SJSA1 (cell line): ENCODE measurements around the gene CD200. TPM values are rescaled to one million over a fixed set of nuclear protein-coding genes. Genes with fewer than 3 reads are reported as not detected.

Source experiments
- DNase-seq, 2 experiments: peaks; one replicate each; pipeline ENCODE4 v3.0.0-alpha.2; 2015 to 2020; ENCODE audit warnings: low spot score in 2 of 2, low read depth in 1 of 2
- H3K27ac ChIP-seq: fragments of 250-450 bp; sonication (Bioruptor Pico); 2 replicates; pipeline ENCODE4 v1.5.1; 2020; ENCODE audit warnings: mild to moderate bottlenecking, moderate library complexity
- H3K27me3 ChIP-seq: fragments of 250-450 bp; sonication (Bioruptor Pico); replicated peaks from 2 replicates; pipeline ENCODE4 v1.5.1; 2020; ENCODE audit warnings: mild to moderate bottlenecking, moderate library complexity
- H3K36me3 ChIP-seq: fragments of 250-450 bp; sonication (Bioruptor Pico); 2 replicates; pipeline ENCODE4 v1.5.1; 2020; ENCODE audit warnings: mild to moderate bottlenecking
- H3K4me1 ChIP-seq: fragments of 250-450 bp; sonication (Bioruptor Pico); replicated peaks from 2 replicates; pipeline ENCODE4 v1.6.1; 2021; ENCODE audit warnings: mild to moderate bottlenecking
- H3K4me3 ChIP-seq: fragments of 250-450 bp; sonication (Bioruptor Pico); 2 replicates; pipeline ENCODE4 v1.5.1; 2020; ENCODE audit warnings: mild to moderate bottlenecking
- H3K9me3 ChIP-seq: fragments of 250-450 bp; sonication (Bioruptor Pico); replicated peaks from 2 replicates; pipeline ENCODE4 v1.5.1; 2020; ENCODE audit warnings: mild to moderate bottlenecking
- total RNA-seq: library from RNA; depleted of rRNA; stranded (reverse); fragments of >200 nt; shearing (Covaris generic); gene quantifications from 2 replicates; pipeline ENCODE4 v1.2.3, GENCODE V29; 2014

Gene CD200
- total RNA-seq, 1 experiment from 2014 or later, result not detected

DNA sequence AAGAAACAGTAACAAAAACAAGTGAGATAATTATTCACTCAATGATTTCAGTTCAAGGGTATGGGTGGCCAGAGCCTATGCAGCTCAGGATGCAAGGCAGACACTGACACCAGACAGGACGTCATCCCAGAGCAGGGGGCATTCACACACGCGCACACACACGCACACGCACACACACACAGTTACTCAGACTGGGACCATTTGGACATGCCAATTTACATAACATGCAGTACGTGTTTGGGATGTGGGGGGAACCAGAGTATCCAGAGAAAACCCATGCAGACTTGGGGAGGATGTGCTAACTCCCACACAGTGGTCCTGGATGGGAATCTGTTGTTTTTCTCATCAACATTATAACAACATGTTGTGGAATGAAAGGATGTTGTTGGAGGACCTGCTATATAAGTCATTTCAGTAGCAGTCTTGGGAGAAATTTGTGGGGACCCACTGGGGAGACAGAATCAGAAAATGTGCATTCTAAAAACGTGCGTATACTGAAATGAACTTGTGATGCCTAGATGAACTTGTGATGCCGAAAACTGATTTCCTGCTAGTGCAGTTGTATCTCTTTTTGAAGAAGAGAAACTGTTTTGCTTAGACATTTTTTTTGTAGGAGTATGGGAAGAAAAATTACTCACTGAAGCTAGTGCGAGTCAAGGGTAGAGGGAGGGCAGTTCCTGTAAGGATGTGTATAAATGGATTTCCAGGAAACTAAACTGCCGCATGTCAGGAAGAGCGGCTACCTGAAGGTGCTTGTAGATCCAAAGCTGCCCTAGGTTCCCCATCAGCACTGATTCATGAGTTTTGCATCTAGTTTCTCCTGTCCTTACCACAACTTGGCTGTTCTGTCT is 25.2 kb downstream of the CD200 start:
- no peak for DNase-seq
- no peaks in the 10 kb centered on the region for H3K36me3 ChIP-seq
- H3K27me3 ChIP-seq, result no peaks in the 10 kb centered on the region
- no peak overlapping the region for H3K27ac ChIP-seq
- no peaks in the 10 kb centered on the region for H3K9me3 ChIP-seq
- no peaks in the 10 kb centered on the region for H3K4me1 ChIP-seq
- no peak overlapping the region for H3K4me3 ChIP-seq

DNA sequence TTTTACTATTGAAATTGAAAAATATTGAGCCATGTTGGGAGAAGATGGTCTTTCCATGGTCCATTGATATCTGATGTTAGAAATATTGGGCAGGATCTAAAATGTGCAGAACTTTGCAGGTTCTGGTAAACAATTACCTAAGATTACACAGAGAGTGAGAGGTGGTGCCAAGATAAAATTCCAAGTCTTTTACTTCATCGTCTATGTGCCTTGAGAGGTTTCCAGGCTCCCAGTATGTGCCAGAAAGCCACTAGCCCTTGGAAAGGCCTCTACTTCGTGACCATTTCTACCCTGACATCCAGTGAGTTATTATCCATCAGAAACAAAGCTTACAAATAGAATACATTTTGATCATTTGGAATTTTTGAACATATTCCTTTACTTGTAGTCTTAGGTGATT is 27.6 kb downstream of the CD200 start:
- H3K4me3 ChIP-seq, result no peak overlapping the region
- H3K9me3 ChIP-seq, result no peaks in the 10 kb centered on the region
- DNase-seq, result no peak
- H3K36me3 ChIP-seq, result no peaks in the 10 kb centered on the region
- no peak overlapping the region for H3K27ac ChIP-seq
- H3K27me3 ChIP-seq, result no peaks in the 10 kb centered on the region
- no peaks in the 10 kb centered on the region for H3K4me1 ChIP-seq

DNA sequence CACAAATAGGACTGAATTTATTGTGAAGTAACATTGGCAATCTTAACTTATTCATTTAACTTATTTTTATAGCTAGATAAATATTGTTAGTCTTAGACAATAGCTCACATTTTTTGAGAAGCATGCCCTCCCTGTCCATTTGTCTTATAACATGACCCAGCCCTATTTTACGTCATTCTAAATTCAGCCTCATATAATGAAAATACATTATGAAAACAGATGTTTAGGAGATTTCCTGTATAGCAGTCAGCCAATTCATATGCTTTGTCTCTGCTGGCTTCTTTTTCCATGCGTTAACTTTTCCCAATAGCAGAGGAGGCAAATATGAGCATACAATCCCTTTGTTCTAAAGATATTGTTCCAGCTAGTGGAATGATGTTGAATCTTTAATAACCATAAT is 29.3 kb downstream of the CD200 start:
- Histone ChIP-seq H3K27ac (no peak overlapping the region), H3K36me3 (no peaks in the 10 kb centered on the region), H3K9me3 (no peaks in the 10 kb centered on the region), H3K4me3 (no peak overlapping the region), H3K4me1 (no peaks in the 10 kb centered on the region), H3K27me3 (no peaks in the 10 kb centered on the region)
- no peak for DNase-seq

DNA sequence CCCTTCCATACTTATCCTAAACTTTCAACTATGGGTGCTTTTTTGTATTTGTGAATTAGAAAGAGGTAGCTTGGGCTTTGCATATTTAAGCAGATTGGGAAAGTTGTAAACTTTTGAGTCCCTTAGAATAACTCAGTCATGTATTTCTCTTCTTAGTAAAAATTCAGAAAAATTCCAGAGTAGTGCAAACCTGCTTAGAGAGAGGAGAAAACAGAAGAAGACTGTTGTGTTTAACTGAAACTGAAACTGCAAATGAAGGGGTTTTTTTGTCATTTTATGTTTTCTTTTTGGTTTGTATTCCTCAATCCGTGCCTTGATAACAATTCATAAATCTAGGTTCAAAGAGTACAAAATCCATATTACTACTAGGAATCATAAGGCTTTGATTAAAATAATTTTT is 31.3 kb downstream of the CD200 start:
- no peaks in the 10 kb centered on the region for H3K27me3 ChIP-seq
- no peaks in the 10 kb centered on the region for H3K9me3 ChIP-seq
- H3K4me1 ChIP-seq, result no peaks in the 10 kb centered on the region
- no peak for DNase-seq
- H3K27ac ChIP-seq, result no peak overlapping the region
- H3K36me3 ChIP-seq, result no peaks in the 10 kb centered on the region
- H3K4me3 ChIP-seq, result no peak overlapping the region

DNA sequence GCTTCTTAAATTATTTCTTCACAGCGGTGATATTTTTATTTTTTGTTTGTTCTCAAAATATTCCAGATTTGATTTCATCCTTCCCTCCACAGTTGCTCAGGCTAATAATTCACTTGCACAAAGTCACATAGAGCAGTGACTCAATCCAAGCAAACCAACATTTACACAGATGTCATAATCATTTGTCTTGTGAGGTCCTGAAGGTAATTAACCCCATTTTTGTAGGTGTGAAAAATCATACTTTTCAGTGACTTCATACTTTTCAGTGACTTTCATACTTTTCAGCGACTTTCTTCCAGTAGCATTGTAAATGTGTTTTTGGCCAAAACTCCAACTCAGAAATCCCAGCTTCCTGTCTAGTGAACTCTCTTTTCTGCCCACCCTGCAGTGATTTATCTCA is 32.1 kb downstream of the CD200 start:
- DNase-seq, result no peak
- Histone ChIP-seq H3K4me1 (no peaks in the 10 kb centered on the region), H3K27ac (no peak overlapping the region), H3K9me3 (no peaks in the 10 kb centered on the region), H3K27me3 (no peaks in the 10 kb centered on the region), H3K4me3 (no peak overlapping the region), H3K36me3 (no peaks in the 10 kb centered on the region)

DNA sequence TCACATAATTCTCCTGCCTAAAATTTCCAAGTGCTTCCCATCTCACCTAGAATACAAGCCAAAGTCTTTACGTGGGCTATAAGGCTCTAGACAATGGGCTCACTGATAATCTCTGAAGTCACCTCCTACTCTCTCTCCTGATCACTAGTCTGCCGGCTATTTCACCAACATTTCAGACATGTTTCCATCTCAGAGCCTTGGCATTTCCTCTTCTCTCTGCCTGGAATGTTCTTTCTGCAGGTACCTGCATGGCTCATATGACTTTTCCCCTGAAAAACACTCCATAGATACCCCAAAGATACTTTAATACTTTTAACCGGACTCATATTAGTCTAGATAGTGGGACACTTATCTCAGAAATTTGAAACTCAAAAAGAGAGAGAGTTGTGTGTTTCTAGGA is 32.7 kb downstream of the CD200 start:
- Histone ChIP-seq H3K36me3 (no peaks in the 10 kb centered on the region), H3K9me3 (no peaks in the 10 kb centered on the region), H3K27me3 (no peaks in the 10 kb centered on the region), H3K4me3 (no peak overlapping the region), H3K27ac (no peak overlapping the region), H3K4me1 (no peaks in the 10 kb centered on the region)
- DNase-seq, result no peak

DNA sequence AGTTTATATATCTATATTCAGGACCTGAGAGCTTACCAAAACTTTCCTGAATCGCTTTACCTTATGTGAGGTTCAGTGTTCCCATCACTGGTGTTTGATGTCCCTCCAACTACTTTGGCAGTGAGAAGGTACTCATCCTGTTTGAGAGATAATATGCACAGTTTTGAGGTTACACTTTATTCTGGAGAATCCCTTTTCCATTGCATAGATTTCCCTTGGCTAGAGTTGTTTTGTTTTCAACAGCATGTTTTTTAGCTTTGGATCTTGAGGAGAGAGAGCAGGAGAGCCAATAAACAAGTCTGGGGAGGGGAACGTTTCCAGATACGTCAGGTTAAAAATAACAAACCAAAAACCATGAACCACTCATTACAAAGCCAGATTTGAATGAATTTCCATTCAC is 33.6 kb downstream of the CD200 start:
- Histone ChIP-seq H3K9me3 (no peaks in the 10 kb centered on the region), H3K27ac (no peak overlapping the region), H3K4me3 (no peak overlapping the region), H3K27me3 (no peaks in the 10 kb centered on the region), H3K4me1 (no peaks in the 10 kb centered on the region), H3K36me3 (no peaks in the 10 kb centered on the region)
- no peak for DNase-seq

DNA sequence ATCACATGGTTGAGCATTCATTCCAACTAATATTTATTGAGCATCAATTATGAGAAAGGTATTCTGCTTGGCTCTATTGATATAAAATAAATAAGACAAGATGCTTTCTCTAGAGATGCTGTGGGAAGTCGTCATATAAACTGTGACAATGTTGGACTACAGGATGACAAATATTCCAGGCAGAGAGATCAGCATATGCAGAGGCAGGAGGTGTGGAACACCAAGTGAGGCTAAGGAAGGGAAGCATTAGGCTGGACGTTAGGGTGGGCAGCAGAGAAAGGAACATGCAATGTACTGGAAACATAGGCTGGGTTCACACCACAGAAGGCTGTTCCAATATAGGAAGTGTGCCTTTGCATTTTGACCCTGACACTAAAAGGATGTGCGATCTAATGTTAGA is 38.6 kb downstream of the CD200 start:
- H3K4me1 ChIP-seq, result no peaks in the 10 kb centered on the region
- H3K27me3 ChIP-seq, result no peaks in the 10 kb centered on the region
- H3K4me3 ChIP-seq, result no peak overlapping the region
- DNase-seq, result no peak
- H3K9me3 ChIP-seq, result no peaks in the 10 kb centered on the region
- H3K36me3 ChIP-seq, result no peaks in the 10 kb centered on the region
- H3K27ac ChIP-seq, result no peak overlapping the region

DNA sequence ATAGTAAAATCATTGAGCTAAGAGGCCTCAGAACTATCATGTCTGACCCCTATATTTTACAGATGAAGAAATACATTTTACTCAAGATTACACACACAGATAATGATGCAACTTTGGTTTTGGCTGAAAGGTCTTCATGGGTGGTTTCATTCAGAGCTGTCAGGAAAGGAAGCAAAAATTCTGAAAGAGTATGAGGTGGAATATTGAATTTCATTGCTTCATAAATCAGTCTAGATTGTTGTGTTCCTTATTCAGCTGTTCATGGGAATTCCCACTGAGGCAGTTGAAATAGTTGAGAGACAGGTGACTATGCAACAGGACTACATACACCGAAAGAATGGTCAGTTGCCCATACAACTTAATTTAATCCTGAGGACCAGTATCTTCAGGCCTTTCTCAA is 39.4 kb downstream of the CD200 start:
- no peak for DNase-seq
- Histone ChIP-seq H3K27me3 (no peaks in the 10 kb centered on the region), H3K9me3 (no peaks in the 10 kb centered on the region), H3K36me3 (no peaks in the 10 kb centered on the region), H3K27ac (no peak overlapping the region), H3K4me1 (no peaks in the 10 kb centered on the region), H3K4me3 (no peak overlapping the region)

DNA sequence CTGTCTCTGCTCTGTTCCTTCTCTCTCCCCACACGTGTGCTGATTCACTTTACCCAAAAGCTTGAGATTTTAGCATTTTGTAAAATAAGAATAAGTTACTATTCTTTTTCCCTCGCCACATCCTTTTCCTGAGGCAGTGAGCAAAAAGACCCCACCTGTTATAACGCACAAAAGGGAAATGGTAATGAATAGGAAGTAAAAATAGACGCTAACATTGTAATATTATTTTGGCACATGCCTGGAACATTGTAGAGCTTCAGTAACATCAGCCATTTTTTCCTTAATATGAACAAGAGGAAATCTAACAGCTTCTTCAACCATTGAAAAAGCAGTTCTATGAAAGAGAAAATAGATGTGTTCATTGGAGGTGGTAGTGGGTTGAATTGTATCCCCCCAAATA is 40.5 kb downstream of the CD200 start:
- Histone ChIP-seq H3K4me3 (no peak overlapping the region), H3K27ac (no peak overlapping the region), H3K27me3 (no peaks in the 10 kb centered on the region), H3K36me3 (no peaks in the 10 kb centered on the region), H3K4me1 (no peaks in the 10 kb centered on the region), H3K9me3 (no peaks in the 10 kb centered on the region)
- no peak for DNase-seq

DNA sequence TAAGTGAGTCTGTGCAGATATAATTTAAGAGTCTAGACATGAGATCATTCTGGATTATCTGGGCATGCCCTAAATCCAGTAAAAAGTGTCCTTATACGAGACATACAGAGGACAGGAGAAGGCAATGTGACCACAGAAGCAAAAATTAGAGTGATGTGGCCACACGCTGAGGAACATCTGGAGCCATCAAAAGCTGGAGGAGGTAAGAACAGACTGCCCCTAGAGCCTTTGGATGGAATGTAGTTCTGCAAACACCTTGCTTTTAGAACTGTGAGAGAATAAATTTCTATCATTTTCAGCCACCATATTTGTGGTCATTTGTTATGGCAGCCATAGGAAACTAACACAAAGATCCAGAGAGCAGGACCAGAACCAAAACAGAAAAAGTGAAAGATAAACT is 41.0 kb downstream of the CD200 start:
- no peak for DNase-seq
- H3K4me1 ChIP-seq, result no peaks in the 10 kb centered on the region
- H3K27me3 ChIP-seq, result no peaks in the 10 kb centered on the region
- no peaks in the 10 kb centered on the region for H3K36me3 ChIP-seq
- H3K27ac ChIP-seq, result no peak overlapping the region
- H3K4me3 ChIP-seq, result no peak overlapping the region
- H3K9me3 ChIP-seq, result no peaks in the 10 kb centered on the region

DNA sequence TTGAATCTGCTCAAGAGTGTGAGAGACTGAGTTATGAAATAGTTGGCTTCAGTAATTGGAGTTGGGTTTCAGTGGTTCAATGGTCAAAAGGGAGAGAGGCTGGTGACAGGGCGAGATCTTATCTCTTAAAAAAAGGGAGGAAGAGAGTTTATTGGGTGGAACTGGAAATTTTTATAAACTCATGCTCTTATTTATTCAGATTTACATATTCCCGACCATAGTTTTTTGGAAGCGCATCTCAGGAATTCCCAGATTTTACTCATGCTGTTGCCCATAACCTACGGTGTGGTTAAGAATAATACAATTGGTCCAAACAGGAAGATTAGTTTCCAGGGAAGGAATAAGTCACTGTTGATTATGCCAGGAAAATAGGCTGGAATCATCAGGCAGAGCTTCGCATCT is 41.4 kb downstream of the CD200 start:
- no peak overlapping the region for H3K4me3 ChIP-seq
- no peaks in the 10 kb centered on the region for H3K9me3 ChIP-seq
- H3K27me3 ChIP-seq, result no peaks in the 10 kb centered on the region

DNA sequence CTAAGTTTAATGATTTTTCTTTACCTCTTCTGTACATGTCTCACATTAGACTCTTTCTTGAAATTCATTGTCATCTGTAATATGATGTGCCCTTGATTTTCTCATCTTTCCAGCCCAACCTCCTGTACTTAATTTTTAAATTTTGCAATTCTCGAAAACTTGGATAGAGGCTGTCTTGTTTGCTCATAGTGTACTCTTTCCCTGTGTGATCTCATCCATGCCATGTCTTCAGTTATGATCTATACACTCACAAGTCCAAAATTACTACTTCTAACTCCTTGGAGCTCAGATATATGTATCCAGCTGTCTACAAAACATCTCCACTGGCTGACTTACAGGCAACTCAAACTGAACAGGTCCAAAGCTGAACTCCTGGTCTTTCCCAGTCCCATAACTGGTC is 42.2 kb downstream of the CD200 start:
- no peak overlapping the region for H3K4me3 ChIP-seq
- H3K36me3 ChIP-seq, result no peaks in the 10 kb centered on the region
- no peak overlapping the region for H3K27ac ChIP-seq
- no peaks in the 10 kb centered on the region for H3K27me3 ChIP-seq
- no peaks in the 10 kb centered on the region for H3K9me3 ChIP-seq
- no peak for DNase-seq
- H3K4me1 ChIP-seq, result no peaks in the 10 kb centered on the region

More for the DNA sequence above, 41.4 kb downstream of the CD200 start:
- no peak for DNase-seq
- Histone ChIP-seq H3K36me3 (no peaks in the 10 kb centered on the region), H3K4me1 (no peaks in the 10 kb centered on the region), H3K27ac (no peak overlapping the region)

DNA sequence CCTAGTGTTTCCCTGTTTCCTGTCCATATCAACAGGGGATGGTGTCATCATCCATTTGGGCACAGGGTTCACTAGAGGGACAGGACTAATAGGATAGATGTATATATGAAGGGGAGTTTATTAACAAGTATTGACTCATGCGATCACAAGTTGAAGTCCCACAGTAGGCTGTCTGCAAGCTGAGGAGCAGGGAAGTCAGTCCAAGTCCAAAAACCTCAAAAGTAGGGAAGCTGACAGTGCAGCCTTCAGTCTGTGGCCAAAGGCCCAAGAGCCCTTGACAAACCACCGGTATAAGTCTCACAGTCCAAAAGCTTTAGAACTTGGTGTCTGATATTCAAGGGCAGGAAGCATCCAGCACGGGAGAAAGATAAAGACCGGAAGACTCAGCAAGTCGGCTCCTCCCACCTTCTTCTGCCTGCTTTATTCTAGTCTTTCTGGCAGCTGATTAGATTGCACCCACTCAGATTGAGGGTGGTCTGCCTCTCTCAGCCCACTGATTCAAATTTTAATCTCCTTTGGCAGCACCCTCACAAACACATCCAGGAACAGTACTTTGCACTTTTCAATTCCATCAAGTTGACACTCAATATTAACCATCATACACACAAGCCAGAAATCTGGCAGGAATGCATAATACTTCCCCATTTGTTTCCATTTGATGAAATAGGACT is 43.4 kb downstream of the CD200 start:
- H3K4me3 ChIP-seq, result no peak overlapping the region
- DNase-seq, result no peak
- H3K27ac ChIP-seq, result no peak overlapping the region
- H3K4me1 ChIP-seq, result no peaks in the 10 kb centered on the region
- H3K36me3 ChIP-seq, result no peaks in the 10 kb centered on the region
- no peaks in the 10 kb centered on the region for H3K27me3 ChIP-seq
- no peaks in the 10 kb centered on the region for H3K9me3 ChIP-seq
